Measurements from ENCODE around the gene KLF2.
"Not testable (repeated sequence)": the region's sequence is repeated elsewhere in the genome, so short reads cannot be mapped to it uniquely, and the experiment has no call there.

The KLF2 gene

GRCh38 chr19:16338470-16339360 is 14.1 kb downstream of the KLF2 start:
- DNase-seq (ENCODE audit: low read depth): peak; percentile 79

- no peak for DNase-seq (ENCODE audit: low read depth)
Observed at GRCh38 chr19:16339361-16339725, 14.7 kb downstream of the KLF2 start.

GRCh38 chr19:16340092-16340491 is 15.5 kb downstream of the KLF2 start:
- DNase-seq (ENCODE audit: low read depth): no peak

- DNase-seq (ENCODE audit: low read depth): no peak
Observed at GRCh38 chr19:16340654-16341053, 16.0 kb downstream of the KLF2 start.

GRCh38 chr19:16342002-16342715 is 17.5 kb downstream of the KLF2 start:
- DNase-seq (ENCODE audit: low read depth): peak; percentile 59

GRCh38 chr19:16343156-16343555 is 18.5 kb downstream of the KLF2 start:
- DNase-seq (ENCODE audit: low read depth): no peak

- DNase-seq (ENCODE audit: low read depth): no peak
Observed at GRCh38 chr19:16345457-16345856, 20.8 kb downstream of the KLF2 start.

GRCh38 chr19:16347099-16347498 is 22.5 kb downstream of the KLF2 start:
- DNase-seq (ENCODE audit: low read depth): not testable (repeated sequence)

GRCh38 chr19:16347706-16348105 is 23.1 kb downstream of the KLF2 start:
- DNase-seq (ENCODE audit: low read depth): no peak

- no peak for DNase-seq (ENCODE audit: low read depth)
Observed at GRCh38 chr19:16349551-16350152, 25.0 kb downstream of the KLF2 start.

GRCh38 chr19:16351133-16351809 is 26.6 kb downstream of the KLF2 start:
- no peak for DNase-seq (ENCODE audit: low read depth)

- no peak for DNase-seq (ENCODE audit: low read depth)
Observed at GRCh38 chr19:16355293-16356043, 30.8 kb downstream of the KLF2 start.

GRCh38 chr19:16358456-16358855 is 33.8 kb downstream of the KLF2 start:
- no peak for DNase-seq (ENCODE audit: low read depth)

- DNase-seq (ENCODE audit: low read depth): no peak
Observed at GRCh38 chr19:16359074-16359473, 34.4 kb downstream of the KLF2 start.

- no peak for DNase-seq (ENCODE audit: low read depth)
Observed at GRCh38 chr19:16359964-16360363, 35.3 kb downstream of the KLF2 start.

- DNase-seq (ENCODE audit: low read depth): no peak
Observed at GRCh38 chr19:16360738-16361137, 36.1 kb downstream of the KLF2 start.

GRCh38 chr19:16361254-16361653 is 36.6 kb downstream of the KLF2 start:
- no peak for DNase-seq (ENCODE audit: low read depth)

- no peak for DNase-seq (ENCODE audit: low read depth)
Observed at GRCh38 chr19:16361926-16362325, 37.3 kb downstream of the KLF2 start.

GRCh38 chr19:16363133-16363851 is 38.7 kb downstream of the KLF2 start:
- DNase-seq (ENCODE audit: low read depth): no peak

- no peak for DNase-seq (ENCODE audit: low read depth)
Observed at GRCh38 chr19:16363852-16364230, 39.2 kb downstream of the KLF2 start.

Measured in GM04504 (cell line).